B cell (primary cell): ENCODE measurements around the gene PAN3. TPM values are rescaled to one million over a fixed set of nuclear protein-coding genes. Genes with fewer than 3 reads are reported as not detected.

Source experiments
- ATAC-seq: fragments of 200-7000 bp; cut with Tn5 transposase; one replicate; pipeline ENCODE4 v1.10.0; 2021; ENCODE audit warnings: low read depth, mild to moderate bottlenecking, moderate number of reproducible peaks, moderate library complexity
- CTCF ChIA-PET: fragments of 350-600 bp; sonication (Branson Sonifier 250); formaldehyde crosslinking; loops from one replicate; lab custom pipeline; 2021; ENCODE audit warnings: antibody characterized with exemption, inconsistent platforms; lab: Charles Lee
- POLR2A ChIA-PET: fragments of 350-600 bp; sonication (Branson Sonifier 250); formaldehyde crosslinking; loops from one replicate; lab custom pipeline; 2021; ENCODE audit warnings: antibody characterized with exemption; lab: Charles Lee
- DNase-seq: peaks from one replicate; pipeline ENCODE4 v3.0.0; 2013
- H2AFZ ChIP-seq: 2 replicates; pipeline ENCODE4 v1.6.1; 2012; ENCODE audit warnings: mild to moderate bottlenecking, low read depth, low read length; ENCODE audit not compliant: insufficient read depth, poor library complexity, severe bottlenecking
- H3K27ac ChIP-seq, 2 donors: 1 replicate in 1 of 2; 2 replicates in 1 of 2; pipeline ENCODE4 v1.5.1; 2012 to 2013; ENCODE audit warnings: low read length in 2 of 2, mild to moderate bottlenecking in 2 of 2, moderate library complexity in 1 of 2
- H3K27me3 ChIP-seq, 4 experiments: fragments of 200-600 bp in 1 of 4; sonication (generic) in 1 of 4; replicated peaks in 1 of 4; 1 replicate in 2 of 4; 2 replicates in 2 of 4; pipeline versions ENCODE4 v1.6.1 to v1.7.0; 2013 to 2016; ENCODE audit warnings: low read length in 3 of 4, mild to moderate bottlenecking in 2 of 4, mixed read lengths in 1 of 4, moderate library complexity in 1 of 4; ENCODE audit not compliant: insufficient read depth in 4 of 4, control insufficient read depth in 3 of 4; ENCODE audit errors: control extremely low read depth in 1 of 4
- H3K36me3 ChIP-seq, 2 experiments: replicated peaks in 1 of 2; 1 replicate in 1 of 2; 2 replicates in 1 of 2; pipeline versions ENCODE4 v1.6.1 to v1.7.1; 2013; ENCODE audit warnings: low read length in 1 of 2; ENCODE audit not compliant: insufficient read depth in 2 of 2, control insufficient read depth in 1 of 2; ENCODE audit errors: control extremely low read depth in 1 of 2, extremely low read depth in 1 of 2
- H3K4me1 ChIP-seq, 2 donors: fragments of 200-600 bp in 1 of 2; sonication (generic) in 1 of 2; 1 replicate in 1 of 2; 2 replicates in 1 of 2; pipeline versions ENCODE4 v1.5.1 to v1.6.1; 2013 to 2017; ENCODE audit warnings: low read length in 2 of 2; ENCODE audit not compliant: control insufficient read depth in 2 of 2, insufficient read depth in 2 of 2
- H3K4me2 ChIP-seq: replicated peaks from 2 replicates; pipeline ENCODE3; 2012; ENCODE audit warnings: mild to moderate bottlenecking, low read depth, low read length; ENCODE audit not compliant: poor library complexity, severe bottlenecking
- H3K4me3 ChIP-seq, 5 experiments: fragments of 200-600 bp in 1 of 5; sonication (generic) in 1 of 5; 1 replicate in 3 of 5; 2 replicates in 2 of 5; pipeline versions ENCODE4 v1.5.1 to v1.7.0; 2011 to 2016; ENCODE audit warnings: low read length in 4 of 5, mild to moderate bottlenecking in 4 of 5, low read depth in 2 of 5, control low read depth in 1 of 5, moderate library complexity in 1 of 5; ENCODE audit not compliant: insufficient read depth in 1 of 5; ENCODE audit errors: control extremely low read depth in 1 of 5, extremely low read depth in 1 of 5
- H3K79me2 ChIP-seq: fragments of 200-600 bp; sonication (generic); one replicate; pipeline ENCODE4 v1.6.0; 2016; ENCODE audit warnings: low read length; ENCODE audit not compliant: control insufficient read depth, insufficient read depth
- H3K9ac ChIP-seq: fragments of 200-600 bp; sonication (generic); 2 replicates; pipeline ENCODE4 v1.6.1; 2017; ENCODE audit warnings: mild to moderate bottlenecking, low read length, moderate library complexity
- H3K9me3 ChIP-seq, 3 donors: one replicate each; pipeline versions ENCODE4 v1.6.1 to v1.7.1; 2013; ENCODE audit warnings: low read length in 2 of 3; ENCODE audit not compliant: control insufficient read depth in 2 of 3, insufficient read depth in 1 of 3; ENCODE audit errors: control extremely low read depth in 1 of 3
- H4K20me1 ChIP-seq: 2 replicates; pipeline ENCODE4 v1.6.0; 2012; ENCODE audit warnings: mild to moderate bottlenecking, low read length; ENCODE audit not compliant: insufficient read depth, control insufficient read depth, poor library complexity, severe bottlenecking
- H3K27ac Mint-ChIP-seq: one replicate; pipeline ENCODE4 v1.8.0; 2021; ENCODE audit warnings: mixed read lengths
- H3K27me3 Mint-ChIP-seq: one replicate; pipeline ENCODE4 v1.8.0; 2021; ENCODE audit warnings: mixed read lengths
- H3K4me1 Mint-ChIP-seq: one replicate; pipeline ENCODE4 v1.8.0; 2021; ENCODE audit warnings: mixed read lengths
- H3K4me3 Mint-ChIP-seq: one replicate; pipeline ENCODE4 v1.8.0; 2021; ENCODE audit warnings: mixed read lengths
- H3K9me3 Mint-ChIP-seq: one replicate; pipeline ENCODE4 v1.8.0; 2022; ENCODE audit warnings: mixed read lengths; ENCODE audit not compliant: insufficient read depth
- EZH2 ChIP-seq: IDR thresholded peaks from 2 replicates; pipeline ENCODE4 v1.6.1; 2012; ENCODE audit warnings: borderline replicate concordance, low read depth, mild to moderate bottlenecking, moderate library complexity, low read length; ENCODE audit not compliant: insufficient read depth, poor library complexity, severe bottlenecking
- WGBS: methylation state at CpG from one replicate; pipeline ENCODE4 v1.1.5; 2013; ENCODE audit warnings: missing lambda C conversion rate; ENCODE audit not compliant: insufficient coverage; 5-methylcytosine and 5-hydroxymethylcytosine counted together
- intact Hi-C: fragments of 100-400 bp; cut with micrococcal nuclease; formaldehyde crosslinking; loops from one replicate; pipeline ENCODE4 v1.10.0; 2022
- polyA plus RNA-seq: library from polyadenylated mRNA; depleted of rRNA; stranded (reverse); fragments of >200 nt; gene quantifications from 2 replicates; pipeline ENCODE4 v1.2.3, GENCODE V29; 2012
- total RNA-seq, 2 donors: library from RNA; stranded (reverse); fragments of 120-200 nt in 1 of 2; gene quantifications; 1 replicate in 1 of 2; 2 replicates in 1 of 2; pipeline versions ENCODE4 v1.2.3 to v1.2.4, GENCODE V29; 2013 to 2022
- TF ChIP-seq, protein P1 (sequence below): fragments of 200-600 bp; IDR thresholded peaks from one replicate; pipeline ENCODE4 v1.8.0; 2022; ENCODE audit warnings: antibody characterized with exemption, mild to moderate bottlenecking

The PAN3 gene
- total and polyA plus RNA-seq, 2 donors (not counting 1 experiment from before 2014, with no cell fraction given): 23.4 to 117 TPM

DNA sequence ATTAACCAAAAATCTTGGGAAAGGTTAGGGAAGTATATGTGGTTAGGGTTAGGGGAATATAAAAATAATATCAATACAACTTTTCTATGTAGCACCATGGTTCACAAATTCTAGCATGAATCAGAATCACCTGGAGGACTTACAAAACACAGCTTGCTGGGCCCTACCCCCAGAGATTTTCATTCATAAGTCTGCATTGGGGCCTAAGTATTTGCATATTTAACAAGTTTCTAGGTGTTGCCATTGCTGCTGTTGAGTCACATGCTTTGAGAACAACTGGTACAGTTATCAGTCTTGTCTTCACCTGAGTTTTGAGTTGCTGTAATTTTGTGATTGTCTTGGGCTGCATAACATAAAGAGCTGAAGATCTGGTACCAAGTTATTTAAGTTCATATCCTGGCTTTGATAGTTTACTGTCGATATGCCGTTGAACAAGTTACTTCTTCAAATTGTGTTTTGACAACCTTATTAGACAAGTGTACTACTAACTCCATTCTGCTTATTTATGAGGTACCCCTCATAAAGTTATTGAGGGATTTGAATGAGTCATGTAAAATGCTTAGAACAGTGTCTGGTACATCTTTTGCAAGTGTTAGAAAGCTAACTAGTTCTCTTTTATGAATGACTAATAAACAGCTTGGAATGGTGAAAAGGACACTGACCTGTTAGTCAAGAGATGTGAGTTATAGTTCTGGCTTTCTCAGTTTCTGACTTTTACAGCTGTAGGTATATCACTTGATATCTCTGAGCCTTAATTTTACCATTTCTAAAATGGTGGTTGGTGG is 132.9 kb downstream of the PAN3 start:
- no peak overlapping the region for H3K4me3 ChIP-seq
- no CpG with 5 or more reads among the region's 2 CpGs for WGBS
- H3K4me2 ChIP-seq: no peak overlapping the region
- H3K4me1 ChIP-seq: peaks cover 9 to 19% of the 10 kb centered on the region in 2 donors
- H3K36me3 ChIP-seq: peaks cover 14 to 58% of the 10 kb centered on the region in 2 experiments
- H3K4me1 Mint-ChIP-seq: peaks cover 26% of the 10 kb centered on the region
- TF ChIP-seq, protein P1, sequence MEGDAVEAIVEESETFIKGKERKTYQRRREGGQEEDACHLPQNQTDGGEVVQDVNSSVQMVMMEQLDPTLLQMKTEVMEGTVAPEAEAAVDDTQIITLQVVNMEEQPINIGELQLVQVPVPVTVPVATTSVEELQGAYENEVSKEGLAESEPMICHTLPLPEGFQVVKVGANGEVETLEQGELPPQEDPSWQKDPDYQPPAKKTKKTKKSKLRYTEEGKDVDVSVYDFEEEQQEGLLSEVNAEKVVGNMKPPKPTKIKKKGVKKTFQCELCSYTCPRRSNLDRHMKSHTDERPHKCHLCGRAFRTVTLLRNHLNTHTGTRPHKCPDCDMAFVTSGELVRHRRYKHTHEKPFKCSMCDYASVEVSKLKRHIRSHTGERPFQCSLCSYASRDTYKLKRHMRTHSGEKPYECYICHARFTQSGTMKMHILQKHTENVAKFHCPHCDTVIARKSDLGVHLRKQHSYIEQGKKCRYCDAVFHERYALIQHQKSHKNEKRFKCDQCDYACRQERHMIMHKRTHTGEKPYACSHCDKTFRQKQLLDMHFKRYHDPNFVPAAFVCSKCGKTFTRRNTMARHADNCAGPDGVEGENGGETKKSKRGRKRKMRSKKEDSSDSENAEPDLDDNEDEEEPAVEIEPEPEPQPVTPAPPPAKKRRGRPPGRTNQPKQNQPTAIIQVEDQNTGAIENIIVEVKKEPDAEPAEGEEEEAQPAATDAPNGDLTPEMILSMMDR: no peak
- no peak for TF ChIP-seq EZH2
- peaks cover 6% of the 10 kb centered on the region for H3K9me3 Mint-ChIP-seq
- no peak overlapping the region for H3K27ac Mint-ChIP-seq
- H3K9me3 ChIP-seq: peaks cover 0 to 8% (median 4%) of the 10 kb centered on the region in 3 donors
- H3K4me3 Mint-ChIP-seq: no peak overlapping the region
- peaks cover 13% of the 10 kb centered on the region for H4K20me1 ChIP-seq
- no peak overlapping the region for H2AFZ ChIP-seq
- H3K9ac ChIP-seq: no peak overlapping the region
- H3K79me2 ChIP-seq: peaks cover 16% of the 10 kb centered on the region
- no peak for ATAC-seq
- ChIA-PET CTCF (no interaction called here), POLR2A (no interaction called here)
- DNase-seq: no peak
- H3K27me3 Mint-ChIP-seq: no peaks in the 10 kb centered on the region
- no peak overlapping the region for H3K27ac ChIP-seq
- intact Hi-C loops: loop anchor here (10.0 kb wide), 1 partner anchor 826 kb away; no protein-coding TSS in a partner anchor
- no peaks in the 10 kb centered on the region for H3K27me3 ChIP-seq

DNA sequence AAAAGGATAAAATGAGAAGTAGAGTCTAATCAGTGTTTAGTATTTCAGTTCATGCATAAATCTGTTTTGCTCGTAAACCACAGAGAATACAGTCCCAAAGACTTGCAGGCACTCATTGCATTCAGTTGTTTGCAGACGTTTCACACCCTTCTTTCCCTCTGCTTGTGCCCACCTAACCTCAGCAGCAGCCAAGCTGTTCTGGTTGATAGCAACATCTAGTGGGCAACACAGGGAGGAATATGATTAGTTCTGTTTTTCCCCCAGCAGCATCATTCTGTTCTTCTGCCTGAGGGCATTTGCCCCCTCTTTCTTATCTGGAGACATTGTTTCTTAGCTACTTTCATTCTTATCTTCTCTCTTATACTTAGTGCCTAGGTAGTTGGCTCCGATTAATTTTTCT is 135.6 kb downstream of the PAN3 start:
- Histone ChIP-seq H3K4me3 (no peak overlapping the region), H3K9ac (no peak overlapping the region), H3K4me1 (peaks cover 8 to 10% of the 10 kb centered on the region in 2 donors), H3K9me3 (no peaks in the 10 kb centered on the region), H2AFZ (no peak overlapping the region), H3K4me2 (no peak overlapping the region), H3K27me3 (no peaks in the 10 kb centered on the region), H3K36me3 (peaks cover 12 to 65% of the 10 kb centered on the region in 2 experiments), H4K20me1 (peaks cover 11% of the 10 kb centered on the region), H3K27ac (no peak overlapping the region), H3K79me2 (peaks cover 16% of the 10 kb centered on the region)
- 28% methylated on average over 2 of the region's 3 CpGs for WGBS
- ATAC-seq: no peak
- CTCF ChIA-PET: interaction anchor here (1.2 kb wide), 2 partner anchors 9 to 12 kb away, joined by 3 to 4 read pairs; no protein-coding TSS in a partner anchor
- POLR2A ChIA-PET: no interaction called here
- no peak for DNase-seq
- no peak for TF ChIP-seq EZH2
- TF ChIP-seq, protein P1: no peak
- intact Hi-C loops: loop anchor here (10.0 kb wide), 1 partner anchor 829 kb away; no protein-coding TSS in a partner anchor
- Mint-ChIP-seq H3K4me1 (peaks cover 11% of the 10 kb centered on the region), H3K27me3 (no peaks in the 10 kb centered on the region), H3K27ac (no peak overlapping the region), H3K9me3 (no peaks in the 10 kb centered on the region), H3K4me3 (no peak overlapping the region)
